SK-MEL-5 (cell line): Measurements from ENCODE around the gene INPP4A. TPM values are rescaled to one million over a fixed set of nuclear protein-coding genes. Genes with fewer than 3 reads are reported as not detected.

Experiments
- total RNA-seq: library from RNA; depleted of rRNA; stranded (reverse); fragments of >200 nt; shearing (Covaris generic); gene quantifications from 2 replicates; pipeline ENCODE4 v1.2.3, GENCODE V29; 2014; rRNA removed

INPP4A gene
- total RNA-seq, 1 experiment from 2014 or later: 10.9 TPM

Other genes with a start within 250 kb of the INPP4A start
- not detected in 2 replicates for gene CNGA3, start 98.4 kb upstream of the INPP4A start, total RNA-seq
- 45.0 and 46.4 TPM in 2 replicates for gene COA5, start 163.7 kb downstream of the INPP4A start, total RNA-seq
- gene UNC50, start 163.7 kb downstream of the INPP4A start, total RNA-seq: 64.5 and 72.6 TPM in 2 replicates